Muscle layer of duodenum (tissue), 2 donors: ENCODE results near the gene ZNF646.
A peak's percentile ranks its signal among the peaks of the same experiment; 100 is the strongest.

Experiments used
- H3K27ac ChIP-seq: one replicate; pipeline ENCODE4 v1.7.0; 2013; ENCODE audit warnings: mild to moderate bottlenecking, low read length
- H3K27me3 ChIP-seq: one replicate; pipeline ENCODE4 v1.7.0; 2013; ENCODE audit warnings: low read depth, mild to moderate bottlenecking, control low read depth, low read length
- H3K36me3 ChIP-seq, 2 donors: one replicate each; pipeline ENCODE4 v1.7.0; 2013; ENCODE audit warnings: low read length in 2 of 2, control low read depth in 1 of 2, mild to moderate bottlenecking in 1 of 2; ENCODE audit not compliant: insufficient read depth in 2 of 2, control insufficient read depth in 1 of 2
- H3K4me1 ChIP-seq, 2 donors: one replicate each; pipeline ENCODE4 v1.7.0; 2013; ENCODE audit warnings: low read length in 2 of 2, mild to moderate bottlenecking in 2 of 2, control low read depth in 1 of 2, moderate library complexity in 1 of 2; ENCODE audit not compliant: insufficient read depth in 2 of 2, control insufficient read depth in 1 of 2
- H3K4me3 ChIP-seq, 2 donors: one replicate each; pipeline ENCODE4 v1.7.0; 2013; ENCODE audit warnings: low read length in 2 of 2, low read depth in 1 of 2, mild to moderate bottlenecking in 1 of 2
- H3K9me3 ChIP-seq, 2 donors: one replicate each; pipeline ENCODE4 v1.7.0; 2013; ENCODE audit warnings: low read length in 2 of 2, control low read depth in 1 of 2, mild to moderate bottlenecking in 1 of 2; ENCODE audit not compliant: control insufficient read depth in 1 of 2
- donor health status: healthy.

ZNF646 gene

DNA sequence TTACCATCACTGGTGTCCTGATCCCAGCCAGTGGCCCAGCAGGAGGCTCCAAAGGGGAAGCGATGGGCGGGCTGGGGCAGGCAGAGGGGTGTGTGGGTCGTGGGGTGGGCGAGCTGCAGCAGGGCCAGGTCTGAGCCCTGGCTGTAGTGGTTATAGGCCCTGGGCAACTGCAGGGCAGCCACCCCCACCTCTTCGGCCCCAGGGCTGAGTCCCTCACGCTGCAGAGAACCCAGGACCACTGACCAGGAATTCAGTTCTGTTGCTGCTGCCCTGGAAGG lies 12.3 kb downstream of the ZNF646 start:
- Histone ChIP-seq H3K27me3 (no peaks in the 10 kb centered on the region), H3K4me3 (no peak overlapping the region), H3K9me3 (no peaks in the 10 kb centered on the region), H3K27ac (no peak overlapping the region), H3K4me1 (peaks cover 0 to 7% of the 10 kb centered on the region in 2 donors), H3K36me3 (peaks cover 8 to 63% of the 10 kb centered on the region in 2 donors)

DNA sequence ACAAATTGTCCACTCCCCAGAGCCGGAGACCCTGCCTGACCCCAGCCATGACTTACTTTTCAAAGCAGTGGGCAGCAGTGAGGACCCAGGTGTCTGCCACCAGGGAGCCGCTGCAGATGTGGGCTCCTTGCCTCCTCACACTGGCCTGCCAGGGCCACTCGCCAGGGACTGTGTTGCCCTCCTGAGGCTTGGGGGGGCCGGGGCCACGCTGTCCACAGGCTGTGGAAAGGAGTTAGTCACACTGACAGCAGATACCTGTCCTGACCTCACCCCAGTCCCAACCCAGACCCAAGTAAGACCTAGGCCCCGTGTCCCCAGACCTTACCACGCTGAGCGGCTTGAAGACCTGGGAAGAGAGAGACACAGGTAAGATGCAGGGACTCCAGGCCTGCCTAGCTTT lies 13.3 kb downstream of the ZNF646 start:
- H3K4me1 ChIP-seq, result peaks cover 0 to 2% of the 10 kb centered on the region in 2 donors
- H3K27me3 ChIP-seq, result no peaks in the 10 kb centered on the region
- H3K27ac ChIP-seq, result no peak overlapping the region
- H3K4me3 ChIP-seq, result no peak overlapping the region
- peaks cover 8 to 57% of the 10 kb centered on the region in 2 donors for H3K36me3 ChIP-seq
- no peaks in the 10 kb centered on the region for H3K9me3 ChIP-seq

DNA sequence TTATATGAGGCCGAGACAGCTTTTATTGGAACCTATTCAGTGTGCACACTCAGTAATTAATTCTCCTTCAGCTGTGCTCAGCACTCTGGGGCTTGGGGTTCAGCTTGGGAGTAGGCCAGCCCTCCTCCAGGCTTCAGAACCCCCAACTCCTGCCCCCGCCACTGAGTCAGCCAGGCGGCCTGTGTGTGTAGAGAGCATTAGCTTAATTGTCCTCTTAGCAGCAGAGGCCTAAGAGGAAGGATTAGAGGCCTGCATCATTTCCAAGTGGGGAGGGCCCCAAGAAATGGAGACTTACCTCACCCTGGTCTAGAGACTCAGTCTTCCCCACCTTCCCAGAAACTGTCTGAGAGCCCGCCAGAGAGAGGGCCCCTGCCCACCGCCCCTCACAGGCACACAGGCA lies 13.7 kb downstream of the ZNF646 start:
- Histone ChIP-seq H3K4me3 (no peak overlapping the region), H3K27ac (no peak overlapping the region), H3K36me3 (peaks cover 8 to 52% of the 10 kb centered on the region in 2 donors)

GRCh38 chr16:31088459-31089183 lies 14.4 kb downstream of the ZNF646 start, which contains the start of gene PRSS53:
PRSS53 (minus strand) TSS chr16:31088943; CDS start chr16:31088809, 134 bp downstream.
- no peak within 1 kb of the TSS for H3K4me3 ChIP-seq
- H3K4me1 ChIP-seq, result peaks cover 0 to 6% of the 10 kb centered on the region in 2 donors
- H3K27ac ChIP-seq, result no peak within 1 kb of the TSS
- no peaks in the 10 kb centered on the region for H3K9me3 ChIP-seq
- H3K27me3 ChIP-seq, result no peaks in the 10 kb centered on the region
- H3K36me3 ChIP-seq, result peaks cover 8 to 47% of the 10 kb centered on the region in 2 donors

More for the DNA sequence above, 13.7 kb downstream of the ZNF646 start:
- Histone ChIP-seq H3K4me1 (peaks cover 0 to under 1% of the 10 kb centered on the region in 2 donors), H3K9me3 (no peaks in the 10 kb centered on the region), H3K27me3 (no peaks in the 10 kb centered on the region)

DNA sequence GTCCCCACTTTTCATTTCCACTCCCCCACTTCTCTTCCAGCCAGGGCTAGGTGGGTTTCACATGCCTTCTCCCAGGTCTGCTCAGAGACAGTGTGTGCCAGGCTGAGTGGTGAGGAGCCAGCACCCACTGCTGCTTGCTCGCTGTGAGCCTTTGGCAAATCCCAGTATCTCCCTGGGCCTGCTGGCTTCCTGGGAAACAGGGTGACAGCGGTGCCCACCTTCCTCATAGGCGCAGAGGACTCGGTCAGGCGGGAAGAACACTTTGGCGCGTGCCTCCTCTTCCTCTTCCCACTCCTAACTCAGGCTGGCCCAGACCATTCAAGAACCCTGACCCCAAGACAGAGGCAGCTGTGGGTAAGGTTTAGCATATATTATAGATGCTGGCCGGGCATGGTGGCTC lies 15.0 kb downstream of the ZNF646 start:
- Histone ChIP-seq H3K27me3 (no peaks in the 10 kb centered on the region), H3K9me3 (no peaks in the 10 kb centered on the region), H3K4me1 (peaks cover 0 to 10% of the 10 kb centered on the region in 2 donors), H3K36me3 (peaks cover 8 to 47% of the 10 kb centered on the region in 2 donors), H3K4me3 (no peak overlapping the region), H3K27ac (no peak overlapping the region)

DNA sequence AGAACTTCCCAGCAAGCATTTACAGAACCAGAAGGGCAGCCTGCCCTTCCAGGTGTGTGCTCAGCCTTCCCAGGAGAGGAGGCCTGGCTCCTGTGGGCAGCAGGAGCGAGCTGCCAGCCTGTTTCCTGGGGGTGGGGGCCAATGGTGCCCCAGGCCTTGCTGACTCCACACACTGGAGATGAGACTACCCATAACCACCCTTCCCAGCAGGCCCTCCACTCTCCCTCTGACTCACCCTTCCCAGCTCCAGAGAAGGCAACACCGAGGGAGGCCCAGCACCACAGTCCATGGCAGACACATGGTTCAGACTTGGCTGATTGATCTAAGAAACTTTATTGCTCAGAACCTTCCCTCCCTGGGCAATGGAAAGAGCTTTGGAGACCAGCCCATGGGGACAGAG lies 16.3 kb downstream of the ZNF646 start:
- H3K27ac ChIP-seq, result no peak overlapping the region
- peaks cover 8 to 35% of the 10 kb centered on the region in 2 donors for H3K36me3 ChIP-seq
- peaks cover 0 to 15% of the 10 kb centered on the region in 2 donors for H3K4me1 ChIP-seq
- no peaks in the 10 kb centered on the region for H3K9me3 ChIP-seq
- no peak overlapping the region for H3K4me3 ChIP-seq
- no peaks in the 10 kb centered on the region for H3K27me3 ChIP-seq

DNA sequence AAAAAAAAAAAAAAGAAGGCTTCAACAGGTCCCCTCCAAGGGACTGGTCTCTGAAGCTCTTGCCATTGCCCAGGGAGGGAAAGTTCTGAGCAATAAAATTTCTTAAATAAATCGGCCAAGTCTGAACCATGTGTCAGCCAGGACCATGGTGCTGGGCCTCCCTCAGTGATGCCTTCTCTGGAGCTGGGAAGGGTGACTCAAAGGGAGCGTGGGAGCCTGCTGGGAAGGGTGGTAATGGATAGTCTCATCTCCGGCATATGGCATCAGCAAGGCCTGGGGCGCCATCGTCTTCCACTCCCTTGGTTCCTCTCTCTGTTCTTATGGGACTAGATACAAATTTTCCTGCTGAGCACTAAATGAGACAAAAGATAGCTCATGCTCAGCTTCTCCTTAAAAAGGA lies 18.1 kb downstream of the ZNF646 start:
- H3K27me3 ChIP-seq, result no peaks in the 10 kb centered on the region
- H3K36me3 ChIP-seq, result peaks cover 8 to 20% of the 10 kb centered on the region in 2 donors
- H3K27ac ChIP-seq, result no peak overlapping the region
- H3K4me3 ChIP-seq, result no peak overlapping the region
- no peaks in the 10 kb centered on the region for H3K9me3 ChIP-seq
- peaks cover 0 to 16% of the 10 kb centered on the region in 2 donors for H3K4me1 ChIP-seq

GRCh38 chr16:31093132-31093703 lies 19.0 kb downstream of the ZNF646 start:
- Histone ChIP-seq H3K27ac (no peak overlapping the region), H3K4me1 (peaks cover 0 to 16% of the 10 kb centered on the region in 2 donors)

DNA sequence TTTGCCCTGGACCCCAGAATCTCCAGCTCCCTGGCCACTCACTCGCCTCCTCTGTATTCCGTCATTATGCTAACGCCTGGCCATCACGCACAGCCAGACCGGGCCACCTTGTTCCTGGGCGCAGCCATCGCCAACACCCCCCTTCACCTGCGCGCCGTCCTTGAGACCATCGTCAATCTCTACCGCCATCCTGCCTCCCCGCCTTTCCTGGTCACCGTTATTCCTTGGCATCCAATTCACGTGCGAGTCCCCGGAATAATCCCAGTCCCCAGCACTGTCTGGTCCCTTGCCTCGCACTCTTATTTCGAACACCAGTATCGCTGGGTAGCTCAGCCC lies 19.8 kb downstream of the ZNF646 start:
- peaks cover 7 to 14% of the 10 kb centered on the region in 2 donors for H3K36me3 ChIP-seq
- peaks cover 0 to 16% of the 10 kb centered on the region in 2 donors for H3K4me1 ChIP-seq
- H3K4me3 ChIP-seq, result peak overlapping the region; percentile 74 to 97
- no peaks in the 10 kb centered on the region for H3K27me3 ChIP-seq
- peak overlapping the region; percentile 63 for H3K27ac ChIP-seq
- H3K9me3 ChIP-seq, result no peaks in the 10 kb centered on the region

More at GRCh38 chr16:31093132-31093703, 19.0 kb downstream of the ZNF646 start:
- Histone ChIP-seq H3K4me3 (peak overlapping the region in 1 of 2 donors; percentile 97), H3K36me3 (peaks cover 8 to 16% of the 10 kb centered on the region in 2 donors), H3K9me3 (no peaks in the 10 kb centered on the region), H3K27me3 (no peaks in the 10 kb centered on the region)

- Histone ChIP-seq H3K27ac (peak within 1 kb of the TSS; percentile 63), H3K4me1 (peaks cover 0 to 16% of the 10 kb centered on the region in 2 donors)
Observed at GRCh38 chr16:31094424-31095120, 20.4 kb downstream of the ZNF646 start, which contains the start of gene VKORC1. VKORC1 (minus strand) TSS chr16:31094797; CDS start chr16:31094729, 68 bp downstream.

DNA sequence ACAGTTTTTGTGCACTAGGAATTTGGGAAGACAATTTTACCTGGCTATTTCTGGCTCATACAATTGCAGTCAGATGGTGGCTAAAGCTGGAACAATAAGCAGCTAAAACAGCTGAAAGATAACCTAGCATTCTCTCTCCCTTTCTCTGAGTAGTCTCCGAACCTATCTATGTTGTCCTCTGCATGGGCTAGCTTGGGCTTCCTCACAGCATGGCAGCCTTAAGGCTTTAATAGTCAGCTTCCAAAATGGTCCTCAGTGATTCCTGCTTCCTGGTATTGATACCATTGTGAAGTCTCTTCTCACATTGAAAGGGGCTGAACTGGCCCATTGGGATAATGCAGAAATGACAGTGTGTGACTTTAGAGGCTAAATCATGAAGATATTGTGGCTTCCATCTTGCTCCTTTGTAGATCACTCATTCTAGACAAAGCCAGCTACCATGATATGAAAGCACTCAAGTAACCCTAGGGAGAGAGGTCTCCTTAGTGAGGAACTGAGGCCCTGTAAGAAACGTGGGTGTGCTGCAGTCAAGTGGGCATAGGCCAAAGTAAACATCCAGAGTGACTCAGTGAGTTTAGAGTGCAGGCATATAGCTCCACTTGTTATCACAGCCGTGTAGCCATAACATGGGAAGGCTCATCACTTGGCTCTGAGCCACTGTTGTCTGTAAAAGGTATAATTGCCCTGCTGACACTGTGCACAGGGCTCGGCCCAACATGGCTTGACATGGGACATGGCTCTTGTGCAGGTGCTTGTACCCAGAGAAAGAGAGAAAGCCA lies 25.8 kb downstream of the ZNF646 start:
- Histone ChIP-seq H3K4me1 (peaks cover 0 to 5% of the 10 kb centered on the region in 2 donors), H3K36me3 (no peaks in the 10 kb centered on the region), H3K27me3 (no peaks in the 10 kb centered on the region), H3K27ac (no peak overlapping the region), H3K4me3 (no peak overlapping the region), H3K9me3 (no peaks in the 10 kb centered on the region)

More at GRCh38 chr16:31094424-31095120, 20.4 kb downstream of the ZNF646 start, which contains the start of gene VKORC1:
- no peaks in the 10 kb centered on the region for H3K9me3 ChIP-seq
- no peaks in the 10 kb centered on the region for H3K27me3 ChIP-seq
- H3K36me3 ChIP-seq, result peaks cover 5 to 11% of the 10 kb centered on the region in 2 donors
- peak within 1 kb of the TSS; percentile 74 to 97 for H3K4me3 ChIP-seq
